Fibroblast of pulmonary artery (primary cell): Measurements from ENCODE around the gene DNAJB9.

ENCODE experiments used
- DNase-seq: peaks from one replicate; pipeline ENCODE4 v3.0.0-alpha.2; 2010; ENCODE audit warnings: low read depth
- H3K4me3 ChIP-seq: replicated peaks from 2 replicates; pipeline ENCODE4 v1.5.1; 2011; ENCODE audit warnings: low read depth, mild to moderate bottlenecking, control low read depth, low read length, moderate library complexity
- CTCF ChIP-seq: IDR thresholded peaks from 2 replicates; pipeline ENCODE4 v1.5.1; 2011; ENCODE audit warnings: mild to moderate bottlenecking, control low read depth, low read length, inconsistent platforms; ENCODE audit errors: missing control alignments

Gene DNAJB9

DNA sequence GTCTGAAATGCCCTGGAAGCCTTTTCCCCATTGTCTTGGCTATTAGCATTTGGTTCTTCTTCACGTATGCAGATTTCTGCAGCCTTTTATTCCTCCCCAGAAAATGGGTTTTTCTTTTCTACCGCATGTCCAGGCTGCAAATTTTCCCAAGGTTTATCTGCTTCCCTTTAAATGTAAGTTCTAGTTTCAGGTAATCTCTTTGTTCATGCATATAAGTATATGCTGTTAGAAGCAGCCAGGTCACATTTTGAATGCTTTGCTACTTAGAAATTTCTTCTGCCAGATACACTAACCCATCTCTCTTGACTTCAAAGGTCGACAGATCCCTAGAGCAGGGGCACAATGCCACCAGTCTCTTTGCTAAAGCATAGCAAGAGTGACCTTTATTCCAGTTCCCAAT lies 12.5 kb upstream of the DNAJB9 start:
- H3K4me3 ChIP-seq: no peak overlapping the region
- no peak for DNase-seq
- no peak for TF ChIP-seq CTCF

GRCh38 chr7:108557617-108558016 lies 12.1 kb upstream of the DNAJB9 start:
- TF ChIP-seq CTCF: no peak
- no peak overlapping the region for H3K4me3 ChIP-seq
- DNase-seq: no peak

DNA sequence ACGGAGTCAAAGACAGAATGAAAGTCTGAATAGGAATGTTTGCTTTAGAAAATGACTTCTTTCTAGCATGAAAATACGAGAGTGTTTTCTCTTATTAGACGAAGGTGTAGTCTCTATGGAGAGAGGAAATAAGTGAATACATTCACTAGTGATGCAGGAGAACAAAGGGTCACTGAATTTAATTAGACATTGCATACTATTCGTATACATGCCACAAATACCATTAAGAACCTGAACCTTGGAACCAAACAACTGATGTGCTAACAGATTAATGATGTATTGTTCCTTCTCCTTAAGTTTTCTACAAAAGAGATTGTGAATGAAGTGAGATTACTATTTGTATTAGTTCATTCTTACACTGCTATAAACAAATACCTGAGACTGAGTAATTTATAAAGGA lies 10.4 kb upstream of the DNAJB9 start:
- no peak overlapping the region for H3K4me3 ChIP-seq
- no peak for TF ChIP-seq CTCF
- DNase-seq: no peak

- DNase-seq: peak; percentile 10
- TF ChIP-seq CTCF: no peak
- no peak overlapping the region for H3K4me3 ChIP-seq
Measured at GRCh38 chr7:108561047-108561619, 8.5 kb upstream of the DNAJB9 start.

GRCh38 chr7:108565987-108566386 lies 3.7 kb upstream of the DNAJB9 start:
- H3K4me3 ChIP-seq: no peak overlapping the region
- DNase-seq: no peak
- no peak for TF ChIP-seq CTCF

- peak overlapping the region; percentile 91 for H3K4me3 ChIP-seq
- TF ChIP-seq CTCF: no peak
- no peak for DNase-seq
Measured at GRCh38 chr7:108568801-108569380, 783 bp upstream of the DNAJB9 start.

DNA sequence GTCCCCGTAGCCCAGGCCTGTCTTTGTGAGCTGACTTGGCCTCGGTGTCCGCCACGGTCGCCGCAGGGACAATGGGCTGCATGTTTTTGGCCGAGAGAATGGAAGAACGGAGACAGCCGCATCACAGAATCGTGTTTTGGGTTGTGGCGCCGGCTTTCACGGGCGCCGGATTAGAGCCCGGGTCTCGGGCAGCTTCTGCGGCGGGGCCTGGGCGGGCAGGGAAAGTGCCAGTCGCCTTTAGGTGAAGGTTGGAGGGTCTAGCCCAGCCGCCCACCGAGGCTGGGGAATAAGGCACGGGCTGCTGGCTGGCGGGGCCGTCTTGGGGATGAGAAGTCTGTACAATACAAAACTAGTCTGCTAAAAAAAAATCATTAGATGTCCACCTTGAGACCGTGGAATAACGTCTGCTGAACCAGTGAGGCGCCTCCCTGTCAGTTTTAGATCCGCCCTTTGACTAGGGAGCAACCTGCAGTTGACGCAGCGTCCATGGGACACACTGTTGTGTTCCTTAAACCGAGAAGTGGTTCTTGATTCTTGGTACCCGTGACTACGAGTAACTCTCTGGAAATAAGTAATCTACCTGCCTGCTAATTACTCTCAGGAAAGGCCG lies 577 bp downstream of the DNAJB9 start:
- peak overlapping the region; percentile 91 for H3K4me3 ChIP-seq
- DNase-seq: peak; percentile 49

More for the DNA sequence above, 577 bp downstream of the DNAJB9 start:
- no peak for TF ChIP-seq CTCF
